Measurements from ENCODE around the gene HNRNPA3. TPM values are rescaled to one million over a fixed set of nuclear protein-coding genes. Genes with fewer than 3 reads are reported as not detected.
A peak's percentile ranks its signal among the peaks of the same experiment; 100 is the strongest.

Gene HNRNPA3
- total RNA-seq, 4 donors from 2014 or later = 56.4 to 256 (median 107) TPM

DNA sequence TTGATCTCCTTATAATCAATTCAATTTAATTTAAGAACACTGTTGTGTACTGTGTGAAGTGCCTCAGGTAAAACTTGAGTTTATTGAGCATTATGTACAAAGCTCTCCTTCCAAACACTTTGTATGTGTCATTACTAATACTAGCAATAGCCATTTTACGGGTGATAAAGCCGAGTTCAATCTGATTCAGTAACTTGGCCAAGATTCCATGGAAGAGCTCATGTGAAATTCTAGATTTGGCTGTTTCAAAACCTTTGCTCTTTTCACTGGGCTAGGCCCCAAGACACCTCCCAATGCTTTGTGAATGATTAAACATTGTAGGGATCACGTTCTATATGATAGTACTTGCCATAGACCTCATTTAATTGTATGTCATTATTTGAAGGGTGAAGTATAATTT is 60.8 kb downstream of the HNRNPA3 start:
- H3K9me3 ChIP-seq = no peaks in the 10 kb centered on the region
- TF ChIP-seq, protein P1, sequence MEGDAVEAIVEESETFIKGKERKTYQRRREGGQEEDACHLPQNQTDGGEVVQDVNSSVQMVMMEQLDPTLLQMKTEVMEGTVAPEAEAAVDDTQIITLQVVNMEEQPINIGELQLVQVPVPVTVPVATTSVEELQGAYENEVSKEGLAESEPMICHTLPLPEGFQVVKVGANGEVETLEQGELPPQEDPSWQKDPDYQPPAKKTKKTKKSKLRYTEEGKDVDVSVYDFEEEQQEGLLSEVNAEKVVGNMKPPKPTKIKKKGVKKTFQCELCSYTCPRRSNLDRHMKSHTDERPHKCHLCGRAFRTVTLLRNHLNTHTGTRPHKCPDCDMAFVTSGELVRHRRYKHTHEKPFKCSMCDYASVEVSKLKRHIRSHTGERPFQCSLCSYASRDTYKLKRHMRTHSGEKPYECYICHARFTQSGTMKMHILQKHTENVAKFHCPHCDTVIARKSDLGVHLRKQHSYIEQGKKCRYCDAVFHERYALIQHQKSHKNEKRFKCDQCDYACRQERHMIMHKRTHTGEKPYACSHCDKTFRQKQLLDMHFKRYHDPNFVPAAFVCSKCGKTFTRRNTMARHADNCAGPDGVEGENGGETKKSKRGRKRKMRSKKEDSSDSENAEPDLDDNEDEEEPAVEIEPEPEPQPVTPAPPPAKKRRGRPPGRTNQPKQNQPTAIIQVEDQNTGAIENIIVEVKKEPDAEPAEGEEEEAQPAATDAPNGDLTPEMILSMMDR (IDR thresholded peaks at IDR 0.05) = no peak
- TF ChIP-seq POLR2A (IDR thresholded peaks at IDR 0.05) = no peak
- no peak for DNase-seq
- no peaks in the 10 kb centered on the region for H3K36me3 ChIP-seq
- peak overlapping the region in 1 of 2 donors; percentile 21 for H3K27ac ChIP-seq
- H3K4me1 ChIP-seq = no peaks in the 10 kb centered on the region
- intact Hi-C loops (cut with DNase I; ENCODE audit: low total_unique reads) = no loop called here
- no peak overlapping the region for H3K4me3 ChIP-seq
- H3K27me3 ChIP-seq = no peaks in the 10 kb centered on the region

Small RNA genes lying within 50 kb of the gene (microRNA-seq; reads per million reads assigned to microRNA genes)
- gene MIR3128 (ENCODE audit: borderline microRNAs expressed, borderline replicate concordance) = not detected

Small RNA genes lying within 50 kb of the gene (small RNA-seq; reads per million reads assigned to genes)
- gene MIR3128 (not detected), gene RF00019 (not detected)

Other genes starting within 250 kb of the HNRNPA3 start
- gene NFE2L2, start 51.9 kb downstream of the HNRNPA3 start, total RNA-seq = 100 to 1,000 TPM in 1 of 4 donors, 10 to 100 TPM in 3; 53.0 to 148 (median 90.0) TPM
- 10 to 100 TPM; 10.2 to 64.4 (median 40.0) TPM for gene AGPS, start 180.0 kb downstream of the HNRNPA3 start, total RNA-seq

Data from uterus (tissue), 4 donors.